NB4 (cell line): ENCODE measurements around the gene ZBTB20.

Source experiments
- DNase-seq: peaks from one replicate; pipeline ENCODE4 v3.0.0; 2010; ENCODE audit warnings: low read depth
- H3K4me3 ChIP-seq: one replicate; pipeline ENCODE4 v1.5.1; 2011; ENCODE audit warnings: mild to moderate bottlenecking, low read depth, low read length, moderate library complexity
- CTCF ChIP-seq: IDR thresholded peaks from one replicate; pipeline ENCODE4 v1.5.1; 2012; ENCODE audit warnings: low read depth, low read length
- MAX ChIP-seq: IDR thresholded peaks from 2 replicates; pipeline ENCODE4 v1.6.1; 2011; ENCODE audit warnings: low read depth, low read length
- MYC ChIP-seq: IDR thresholded peaks from 2 replicates; pipeline ENCODE4 v1.6.1; 2011; ENCODE audit warnings: low read depth, low read length
- POLR2A ChIP-seq: IDR thresholded peaks from 2 replicates; pipeline ENCODE4 v1.6.1; 2011; ENCODE audit warnings: mild to moderate bottlenecking; ENCODE audit not compliant: insufficient read length; ENCODE audit errors: extremely low read depth

ZBTB20 gene

GRCh38 chr3:114622001-114622400 is 525.1 kb downstream of the ZBTB20 start:
- DNase-seq = no peak
- TF ChIP-seq MYC = no peak
- no peak for TF ChIP-seq MAX
- TF ChIP-seq CTCF = no peak
- no peak for TF ChIP-seq POLR2A
- no peak overlapping the region for H3K4me3 ChIP-seq

- H3K4me3 ChIP-seq = no peak overlapping the region
- DNase-seq = no peak
Measured at GRCh38 chr3:114619771-114620170, 527.3 kb downstream of the ZBTB20 start.

GRCh38 chr3:114615523-114616085 is 531.5 kb downstream of the ZBTB20 start:
- no peak overlapping the region for H3K4me3 ChIP-seq
- DNase-seq = no peak
- TF ChIP-seq CTCF (no peak), MYC (no peak), POLR2A (no peak), MAX (no peak)

More at GRCh38 chr3:114619771-114620170, 527.3 kb downstream of the ZBTB20 start:
- TF ChIP-seq CTCF = no peak
- TF ChIP-seq POLR2A = no peak
- no peak for TF ChIP-seq MYC
- TF ChIP-seq MAX = no peak

GRCh38 chr3:114609973-114610630 is 537.0 kb downstream of the ZBTB20 start:
- no peak for DNase-seq
- no peak for TF ChIP-seq MYC
- TF ChIP-seq CTCF = no peak
- TF ChIP-seq POLR2A = no peak
- TF ChIP-seq MAX = no peak
- H3K4me3 ChIP-seq = no peak overlapping the region

GRCh38 chr3:114608293-114608692 is 538.8 kb downstream of the ZBTB20 start:
- TF ChIP-seq MAX (no peak), MYC (no peak), POLR2A (no peak), CTCF (no peak)
- H3K4me3 ChIP-seq = no peak overlapping the region
- no peak for DNase-seq

- TF ChIP-seq MYC = no peak
- TF ChIP-seq CTCF = no peak
- no peak for TF ChIP-seq MAX
- TF ChIP-seq POLR2A = no peak
- DNase-seq = no peak
- no peak overlapping the region for H3K4me3 ChIP-seq
Measured at GRCh38 chr3:114606336-114606735, 540.8 kb downstream of the ZBTB20 start.
